NCI-H748 (cell line): ENCODE measurements around the gene CCDC88B.
"Not testable (repeated sequence)": the region's sequence is repeated elsewhere in the genome, so short reads cannot be mapped to it uniquely, and the experiment has no call there.

Experiments used
- DNase-seq: peaks from one replicate; lab custom pipeline; 2025; ENCODE audit not compliant: unreplicated experiment; lab: John Stamatoyannopoulos, UW

Gene CCDC88B

GRCh38 chr11:64305075-64305690, 34.8 kb upstream of the CCDC88B start, which contains the start of gene ESRRA:
Gene ESRRA (plus strand): TSS chr11:64305524. CDS start chr11:64307180, 1,656 bp downstream.
- DNase-seq: peak; percentile 100

GRCh38 chr11:64305691-64306562, 34.1 kb upstream of the CCDC88B start:
- DNase-seq: peak; percentile 72

- no peak for DNase-seq
These were observed 33.5 kb upstream of the CCDC88B start for GRCh38 chr11:64306563-64306875.

GRCh38 chr11:64306876-64307622, 33.0 kb upstream of the CCDC88B start:
- peak; percentile 17 for DNase-seq

GRCh38 chr11:64307795-64308194, 32.2 kb upstream of the CCDC88B start:
- not testable (repeated sequence) for DNase-seq

GRCh38 chr11:64312947-64313346, 27.1 kb upstream of the CCDC88B start:
- DNase-seq: no peak

GRCh38 chr11:64313491-64314145, 26.4 kb upstream of the CCDC88B start:
- DNase-seq: no peak

GRCh38 chr11:64314146-64314804, 25.7 kb upstream of the CCDC88B start:
- DNase-seq: no peak

- DNase-seq: no peak
These were observed 25.0 kb upstream of the CCDC88B start for GRCh38 chr11:64314805-64315561.

- DNase-seq: not testable (repeated sequence)
These were observed 24.1 kb upstream of the CCDC88B start for GRCh38 chr11:64315667-64316526.

GRCh38 chr11:64316672-64317324, 23.2 kb upstream of the CCDC88B start:
- DNase-seq: peak; percentile 50

GRCh38 chr11:64317325-64317960, 22.6 kb upstream of the CCDC88B start, which contains the start of gene TRMT112:
Gene TRMT112 (minus strand): TSS chr11:64317559. CDS start chr11:64317526, 33 bp downstream.
- DNase-seq: peak; percentile 99

- DNase-seq: peak; percentile 96
These were observed 21.8 kb upstream of the CCDC88B start, which contains the start of gene PRDX5 for GRCh38 chr11:64317961-64318765. Gene PRDX5 (plus strand): TSS chr11:64318121. CDS start chr11:64318216, 95 bp downstream.

GRCh38 chr11:64318766-64319761, 20.9 kb upstream of the CCDC88B start:
- peak; percentile 23 for DNase-seq

- DNase-seq: no peak
These were observed 19.4 kb upstream of the CCDC88B start for GRCh38 chr11:64320556-64320955.

- no peak for DNase-seq
These were observed 19.0 kb upstream of the CCDC88B start for GRCh38 chr11:64321026-64321425.
